A549 (cell line): ENCODE results near the gene IL17F. TPM values are rescaled to one million over a fixed set of nuclear protein-coding genes. Genes with fewer than 3 reads are reported as not detected.
"Not testable (repeated sequence)": the region's sequence is repeated elsewhere in the genome, so short reads cannot be mapped to it uniquely, and the experiment has no call there.

Source experiments
- ATAC-seq, 2 experiments: fragments of 200-7000 bp in 1 of 2; fragments of >200 bp in 1 of 2; cut with Nextera tagmentation in 1 of 2; cut with Tn5 transposase in 1 of 2; 3 replicates each; pipeline versions ENCODE4 v1.8.0 to v1.9.1; 2018 to 2020; ENCODE audit warnings: mild to moderate bottlenecking in 1 of 2, moderate library complexity in 1 of 2
- CTCF ChIA-PET: fragments of 300-600 bp; sonication (Branson Sonifier 250); formaldehyde crosslinking; extraction: SDS; loops from one replicate; lab custom pipeline; 2021; ENCODE audit warnings: antibody characterized with exemption, inconsistent platforms; lab: Yijun Ruan, JAX
- POLR2A ChIA-PET: fragments of 350-600 bp; formaldehyde crosslinking; extraction: SDS; loops from one replicate; lab custom pipeline; 2021; ENCODE audit warnings: antibody characterized with exemption, inconsistent platforms; lab: Yijun Ruan, JAX
- DNase-seq, 2 experiments: peaks; one replicate each; pipeline versions ENCODE4 v3.0.0 to v3.0.0-alpha.2; 2011 to 2016; ENCODE audit warnings: low read depth in 1 of 2, low spot score in 1 of 2
- FAIRE-seq: peaks from 2 replicates; lab custom pipeline; 2011; peaks lifted over from hg19 to GRCh38; lab: Jason Lieb, UNC
- H3K27ac ChIP-seq, 2 experiments: fragments of >200 bp; sonication (Bioruptor Twin); formaldehyde crosslinking; 3 replicates each; pipeline ENCODE4 v1.5.1; 2016 to 2017
- H3K4me1 ChIP-seq: fragments of >200 bp; sonication (Bioruptor Twin); formaldehyde crosslinking; 3 replicates; pipeline ENCODE4 v1.6.1; 2016
- H3K4me2 ChIP-seq: fragments of >200 bp; sonication (Bioruptor Twin); formaldehyde crosslinking; 3 replicates; pipeline ENCODE4 v1.6.1; 2016
- H3K4me3 ChIP-seq: fragments of >200 bp; sonication (Bioruptor Twin); formaldehyde crosslinking; 3 replicates; pipeline ENCODE4 v1.5.1; 2016
- H3K9me3 ChIP-seq: fragments of >200 bp; sonication (Bioruptor Twin); formaldehyde crosslinking; 3 replicates; pipeline ENCODE4 v1.6.1; 2016
- BHLHE40 ChIP-seq: IDR thresholded peaks from 2 replicates; pipeline ENCODE4 v1.6.1; 2012; ENCODE audit warnings: low read depth, low read length, inconsistent platforms
- CBX8 ChIP-seq: fragments of 200-600 bp; sonication (generic); IDR thresholded peaks from 2 replicates; pipeline ENCODE4 v1.6.1; 2016
- CEBPB ChIP-seq, 2 experiments: fragments of >200 bp in 1 of 2; sonication (Bioruptor Twin) in 1 of 2; formaldehyde crosslinking in 1 of 2; IDR thresholded peaks; 2 replicates each; pipeline ENCODE4 v1.6.1; 2012 to 2016
- CHD4 ChIP-seq: fragments of 200-600 bp; sonication (generic); IDR thresholded peaks from 2 replicates; pipeline ENCODE4 v1.6.1; 2016; ENCODE audit warnings: antibody characterized with exemption, mild to moderate bottlenecking, borderline replicate concordance
- CTCF ChIP-seq: fragments of >200 bp; sonication (Bioruptor Twin); formaldehyde crosslinking; IDR thresholded peaks from 3 replicates; pipeline ENCODE4 v1.5.1; 2016
- EHMT2 ChIP-seq: fragments of 200-600 bp; sonication (generic); IDR thresholded peaks from 2 replicates; pipeline ENCODE4 v1.6.1; 2016; ENCODE audit warnings: antibody characterized with exemption, low read depth, mild to moderate bottlenecking, moderate library complexity
- HDAC2 ChIP-seq: fragments of 200-600 bp; sonication (generic); IDR thresholded peaks from 2 replicates; pipeline ENCODE4 v1.6.1; 2016
- JUN ChIP-seq, 2 experiments: fragments of >200 bp; sonication (Bioruptor Twin); formaldehyde crosslinking; IDR thresholded peaks; 2 replicates in 1 of 2; 3 replicates in 1 of 2; pipeline ENCODE4 v1.6.1; 2016 to 2017
- KDM1A ChIP-seq: fragments of 200-600 bp; sonication (generic); IDR thresholded peaks from 2 replicates; pipeline ENCODE4 v1.6.1; 2016; ENCODE audit warnings: low read depth, mild to moderate bottlenecking
- MAFK ChIP-seq: fragments of 450-650 bp; IDR thresholded peaks from 2 replicates; pipeline ENCODE4 v1.6.1; 2014; ENCODE audit not compliant: partially characterized antibody
- MAZ ChIP-seq: fragments of 150-350 bp; IDR thresholded peaks from 2 replicates; pipeline ENCODE4 v1.6.1; 2014; ENCODE audit warnings: antibody characterized with exemption, low read depth, low read length, borderline replicate concordance
- RFX5 ChIP-seq: fragments of 450-650 bp; IDR thresholded peaks from 2 replicates; pipeline ENCODE4 v1.7.1; 2014; ENCODE audit warnings: antibody characterized with exemption, mild to moderate bottlenecking, moderate library complexity
- TP53 ChIP-seq: fragments of 250-450 bp; sonication (Bioruptor Pico); IDR thresholded peaks from 2 replicates; pipeline ENCODE4 v1.5.0; 2021; ENCODE audit warnings: mild to moderate bottlenecking, moderate library complexity
- USF2 ChIP-seq: fragments of 450-650 bp; IDR thresholded peaks from 2 replicates; pipeline ENCODE4 v1.6.1; 2014; ENCODE audit warnings: antibody characterized with exemption
- ZSCAN20 ChIP-seq: fragments of 250-450 bp; sonication (Bioruptor Pico); IDR thresholded peaks from 2 replicates; pipeline ENCODE4 v1.8.0; 2022; ENCODE audit warnings: mild to moderate bottlenecking, moderate library complexity
- WGBS: methylation state at CpG from one replicate; pipeline ENCODE4 v1.1.6; 2017; ENCODE audit errors: missing lambda C conversion rate; 5-methylcytosine and 5-hydroxymethylcytosine counted together
- polyA plus RNA-seq, 4 experiments: library from polyadenylated mRNA; depleted of rRNA in 3 of 4; stranded (reverse); fragments of >200 nt; fragmentation: RNase III in 1 of 4; extraction: RNeasy Plus Mini Kit Qiagen cat#74134 plus additional on column Dnase treatment in 1 of 4; gene quantifications; 2 replicates in 3 of 4; 3 replicates in 1 of 4; pipeline ENCODE4 v1.2.3, GENCODE V29; 2011 to 2017
- TF ChIP-seq, protein P1 (sequence below): IDR thresholded peaks from 2 replicates; pipeline ENCODE4 v1.6.1; 2012; ENCODE audit warnings: low read depth, borderline replicate concordance

The IL17F gene
- polyA plus RNA-seq, 2 of the 4 experiments (the other 2 are of a cell fraction) = not detected

DNA sequence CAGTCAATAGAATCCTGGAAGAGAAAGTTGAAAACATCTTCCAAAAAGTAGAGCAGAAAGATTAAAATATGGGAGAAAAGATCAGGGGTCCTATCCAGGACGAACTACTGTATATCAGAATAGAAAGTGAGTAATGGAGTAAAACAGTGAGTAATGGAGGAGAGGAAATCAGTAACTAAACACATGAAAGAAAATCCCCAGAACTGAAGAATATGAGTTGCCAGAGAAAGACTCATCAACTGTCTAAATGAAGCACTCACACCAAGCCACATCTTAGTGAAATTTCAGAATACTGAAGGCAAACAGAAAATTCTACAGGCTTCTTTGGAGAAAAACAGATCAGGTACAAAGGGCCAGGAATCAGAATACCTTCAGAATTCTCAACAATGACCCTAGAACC lies 43.3 kb downstream of the IL17F start:
- WGBS = 13% methylated on average over 1 of the region's 1 CpG
- Histone ChIP-seq H3K4me3 (no peak overlapping the region), H3K27ac (no peak overlapping the region), H3K4me1 (no peaks in the 10 kb centered on the region), H3K9me3 (no peaks in the 10 kb centered on the region), H3K4me2 (no peak overlapping the region)
- CTCF ChIA-PET = interaction anchor here (1.1 kb wide), 1 partner anchor 9 kb away, joined by 4 read pairs; no protein-coding TSS in a partner anchor
- POLR2A ChIA-PET = no interaction called here
- no peak for ATAC-seq
- FAIRE-seq = no peak
- DNase-seq = no peak
- TF ChIP-seq CHD4 (no peak), KDM1A (no peak), MAZ (no peak), EHMT2 (no peak), ZSCAN20 (no peak), CEBPB (IDR thresholded peaks at IDR 0.05) (no peak), JUN (IDR thresholded peaks at IDR 0.05) (no peak), RFX5 (no peak), USF2 (no peak)

DNA sequence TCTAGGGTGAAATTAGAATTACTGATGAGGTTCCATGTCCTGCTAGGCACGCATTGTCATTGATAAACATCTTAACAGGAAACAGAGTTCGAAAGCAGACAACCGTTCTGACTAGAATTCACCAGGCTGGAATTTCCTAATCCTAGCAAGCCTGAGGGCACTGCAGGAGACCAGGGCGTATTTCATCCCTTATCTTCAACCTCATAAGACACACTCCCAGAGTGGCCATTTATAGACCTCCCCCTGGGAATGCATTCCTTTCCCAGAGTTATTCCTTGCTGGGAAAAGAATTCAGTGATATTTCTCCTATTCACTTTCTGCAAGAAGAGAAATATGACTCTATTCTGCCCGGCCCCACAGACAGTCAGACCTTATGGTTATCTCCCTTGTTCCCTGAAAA lies 44.2 kb downstream of the IL17F start:
- H3K9me3 ChIP-seq, H3K4me2 ChIP-seq, FAIRE-seq, H3K4me3 ChIP-seq, H3K27ac ChIP-seq, ATAC-seq, H3K4me1 ChIP-seq, DNase-seq, CTCF ChIA-PET, POLR2A ChIA-PET: not testable (repeated sequence)
- WGBS = 15% methylated on average over 5 of the region's 5 CpGs

- no peak for DNase-seq
- FAIRE-seq = no peak
- H3K9me3 ChIP-seq = no peaks in the 10 kb centered on the region
- TF ChIP-seq MAFK = peak; percentile 13
- no peak for TF ChIP-seq BHLHE40
- no peak overlapping the region for H3K27ac ChIP-seq
- H3K4me2 ChIP-seq = no peak overlapping the region
- 4% methylated on average over 2 of the region's 2 CpGs for WGBS
- H3K4me3 ChIP-seq = no peak overlapping the region
- CTCF ChIA-PET = no interaction called here
- no peak for ATAC-seq
- H3K4me1 ChIP-seq = no peaks in the 10 kb centered on the region
- POLR2A ChIA-PET = no interaction called here
Observed at GRCh38 chr6:52195886-52196285, 48.4 kb downstream of the IL17F start.

DNA sequence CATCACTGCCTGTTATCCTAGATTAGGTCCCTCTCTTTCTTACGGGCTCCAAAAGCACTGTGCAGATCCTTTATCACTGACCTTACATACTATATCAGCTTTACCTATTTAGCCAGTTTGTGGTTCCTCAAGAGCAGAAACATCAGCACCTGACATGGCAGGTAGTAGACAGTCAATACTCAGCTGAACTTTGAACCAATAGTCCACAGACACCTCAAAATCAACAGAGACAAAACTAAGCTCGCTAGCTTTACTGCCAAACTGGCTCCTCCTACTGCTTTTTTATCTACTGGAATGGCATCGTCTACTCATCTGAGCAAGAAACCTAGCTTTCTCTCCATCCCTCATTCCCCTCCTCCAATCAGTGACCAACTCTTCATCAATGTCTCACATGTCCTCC lies 52.5 kb downstream of the IL17F start:
- ChIA-PET POLR2A (no interaction called here), CTCF (no interaction called here)
- ATAC-seq (no peak), DNase-seq (no peak), FAIRE-seq (no peak)
- no peaks in the 10 kb centered on the region for H3K4me1 ChIP-seq
- no peak overlapping the region for H3K4me2 ChIP-seq
- H3K4me3 ChIP-seq = no peak overlapping the region
- H3K9me3 ChIP-seq = no peaks in the 10 kb centered on the region
- WGBS = 12% methylated on average over 3 of the region's 3 CpGs
- H3K27ac ChIP-seq = no peak overlapping the region
- TF ChIP-seq, protein P1, sequence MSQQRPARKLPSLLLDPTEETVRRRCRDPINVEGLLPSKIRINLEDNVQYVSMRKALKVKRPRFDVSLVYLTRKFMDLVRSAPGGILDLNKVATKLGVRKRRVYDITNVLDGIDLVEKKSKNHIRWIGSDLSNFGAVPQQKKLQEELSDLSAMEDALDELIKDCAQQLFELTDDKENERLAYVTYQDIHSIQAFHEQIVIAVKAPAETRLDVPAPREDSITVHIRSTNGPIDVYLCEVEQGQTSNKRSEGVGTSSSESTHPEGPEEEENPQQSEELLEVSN = no peak
- TF ChIP-seq CBX8 (no peak), TP53 (CRISPR knock-in tag) (no peak), HDAC2 (no peak), CTCF (no peak)
